GM12801 (cell line): ENCODE measurements around the gene PCSK6.

ENCODE experiments used
- TF ChIP-seq, protein P1 (sequence below): IDR thresholded peaks from one replicate; pipeline ENCODE4 v1.5.1; 2011; ENCODE audit warnings: control low read depth; ENCODE audit not compliant: insufficient read length; ENCODE audit errors: extremely low read depth

The PCSK6 gene

GRCh38 chr15:101497484-101498034, 8.1 kb upstream of the PCSK6 start:
- TF ChIP-seq, protein P1, sequence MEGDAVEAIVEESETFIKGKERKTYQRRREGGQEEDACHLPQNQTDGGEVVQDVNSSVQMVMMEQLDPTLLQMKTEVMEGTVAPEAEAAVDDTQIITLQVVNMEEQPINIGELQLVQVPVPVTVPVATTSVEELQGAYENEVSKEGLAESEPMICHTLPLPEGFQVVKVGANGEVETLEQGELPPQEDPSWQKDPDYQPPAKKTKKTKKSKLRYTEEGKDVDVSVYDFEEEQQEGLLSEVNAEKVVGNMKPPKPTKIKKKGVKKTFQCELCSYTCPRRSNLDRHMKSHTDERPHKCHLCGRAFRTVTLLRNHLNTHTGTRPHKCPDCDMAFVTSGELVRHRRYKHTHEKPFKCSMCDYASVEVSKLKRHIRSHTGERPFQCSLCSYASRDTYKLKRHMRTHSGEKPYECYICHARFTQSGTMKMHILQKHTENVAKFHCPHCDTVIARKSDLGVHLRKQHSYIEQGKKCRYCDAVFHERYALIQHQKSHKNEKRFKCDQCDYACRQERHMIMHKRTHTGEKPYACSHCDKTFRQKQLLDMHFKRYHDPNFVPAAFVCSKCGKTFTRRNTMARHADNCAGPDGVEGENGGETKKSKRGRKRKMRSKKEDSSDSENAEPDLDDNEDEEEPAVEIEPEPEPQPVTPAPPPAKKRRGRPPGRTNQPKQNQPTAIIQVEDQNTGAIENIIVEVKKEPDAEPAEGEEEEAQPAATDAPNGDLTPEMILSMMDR: no peak

- TF ChIP-seq, protein P1: no peak
These were observed 7.5 kb upstream of the PCSK6 start for GRCh38 chr15:101497017-101497416.

DNA sequence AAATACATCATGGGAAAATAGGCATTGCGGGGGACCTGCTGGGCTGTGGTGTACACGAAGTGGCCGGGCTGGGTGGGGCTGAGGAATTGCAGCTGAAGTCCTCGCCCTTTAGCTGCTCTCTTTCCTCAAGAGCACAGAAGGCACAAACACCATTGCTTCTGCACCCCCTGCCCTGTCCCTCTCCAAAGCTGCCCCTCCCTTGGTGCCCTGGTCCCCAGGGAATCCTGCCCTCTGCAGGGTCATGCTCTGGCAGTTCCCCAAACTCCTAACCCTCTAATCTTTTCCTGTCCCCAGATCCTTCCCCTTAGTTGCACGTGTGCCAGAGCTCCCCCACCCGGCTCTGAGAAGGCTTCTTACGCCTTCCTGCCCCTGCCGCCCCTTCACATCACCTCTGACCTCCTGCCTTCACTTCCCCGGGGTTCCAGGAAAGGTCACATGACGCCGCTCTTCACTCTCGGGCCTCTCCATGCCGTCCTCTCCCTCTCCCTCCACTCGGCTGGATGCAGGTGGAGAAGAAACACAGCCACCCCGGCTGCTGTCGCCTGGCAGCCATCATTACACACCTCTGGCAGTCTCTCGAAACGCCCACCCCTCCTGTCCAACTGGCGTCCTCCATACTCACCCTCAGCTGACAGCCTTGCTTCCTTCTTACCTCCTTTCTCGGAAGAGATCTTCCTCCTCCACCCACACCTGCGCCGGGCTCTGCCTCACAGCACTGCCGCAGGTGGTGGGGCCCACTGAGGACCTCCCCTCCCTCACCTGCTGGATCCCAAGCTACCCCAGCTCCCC, 6.9 kb upstream of the PCSK6 start:
- TF ChIP-seq, protein P1: no peak

DNA sequence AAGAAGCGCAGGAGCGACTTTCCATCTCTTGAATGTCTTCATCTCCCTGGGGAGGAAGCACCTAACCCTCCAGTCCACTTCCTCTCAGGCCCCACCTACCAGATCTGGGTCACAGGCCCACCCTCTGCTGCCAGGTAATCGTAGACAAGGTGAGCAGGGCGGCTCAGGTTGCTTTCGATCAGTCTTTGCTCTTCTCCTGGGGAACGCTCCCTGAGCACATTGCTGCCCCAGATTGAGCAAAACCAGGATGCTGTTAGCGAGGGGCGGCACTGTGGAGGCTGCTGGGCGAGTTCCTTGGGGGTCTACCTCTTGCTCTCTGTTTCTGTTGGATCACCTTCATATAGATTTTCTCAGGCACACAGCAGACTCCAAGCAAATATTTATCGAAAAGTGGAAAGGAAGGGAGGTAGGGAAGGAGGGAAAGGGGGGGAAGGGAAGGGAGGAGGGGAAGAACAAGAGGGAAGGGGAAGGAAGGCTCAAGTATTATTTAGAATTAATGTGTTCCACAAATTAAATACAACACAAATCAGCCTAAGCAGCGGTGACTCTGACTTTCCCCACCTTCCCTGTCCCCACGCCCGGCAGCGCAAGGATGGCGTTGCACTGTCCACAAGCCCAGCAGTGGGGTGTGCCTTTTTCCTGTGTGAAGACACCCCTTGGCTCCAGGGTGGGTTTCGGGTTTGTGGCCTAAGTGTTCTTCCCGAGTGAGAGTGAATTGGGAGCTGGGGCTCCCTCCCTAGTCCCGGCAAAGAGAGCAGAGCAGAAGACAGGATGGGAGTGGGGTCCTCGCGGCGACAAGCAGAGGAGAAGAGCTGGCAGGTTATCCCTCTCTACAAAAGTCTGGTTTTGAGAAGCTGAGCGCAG, 6.1 kb upstream of the PCSK6 start:
- TF ChIP-seq, protein P1: no peak

DNA sequence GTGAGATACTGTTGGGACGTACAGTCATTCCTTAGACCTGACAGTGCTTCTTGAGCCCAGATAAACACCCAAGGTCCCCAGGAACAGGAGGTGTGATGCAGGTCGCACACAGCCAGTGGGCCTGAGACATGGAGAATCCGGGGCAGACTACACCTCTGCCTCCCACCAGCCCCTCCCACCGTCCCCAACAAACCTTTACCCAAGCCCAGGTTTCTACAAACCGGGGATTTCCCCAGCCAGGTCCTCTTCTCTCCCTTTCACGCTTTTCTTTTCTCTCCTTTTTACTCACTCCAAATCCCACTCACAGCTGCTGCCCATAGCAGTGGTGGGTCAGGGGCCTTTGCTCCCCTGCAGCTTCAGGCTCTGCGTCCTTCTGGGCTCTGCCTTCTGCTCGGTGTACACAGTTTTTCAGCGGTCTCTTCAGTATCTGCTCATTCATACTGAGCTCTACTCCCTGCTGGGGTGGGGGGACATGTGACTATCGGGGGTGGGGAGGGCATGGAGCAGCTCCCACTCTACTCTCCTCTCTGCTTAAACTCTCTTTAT, 4.8 kb upstream of the PCSK6 start:
- TF ChIP-seq, protein P1: no peak

DNA sequence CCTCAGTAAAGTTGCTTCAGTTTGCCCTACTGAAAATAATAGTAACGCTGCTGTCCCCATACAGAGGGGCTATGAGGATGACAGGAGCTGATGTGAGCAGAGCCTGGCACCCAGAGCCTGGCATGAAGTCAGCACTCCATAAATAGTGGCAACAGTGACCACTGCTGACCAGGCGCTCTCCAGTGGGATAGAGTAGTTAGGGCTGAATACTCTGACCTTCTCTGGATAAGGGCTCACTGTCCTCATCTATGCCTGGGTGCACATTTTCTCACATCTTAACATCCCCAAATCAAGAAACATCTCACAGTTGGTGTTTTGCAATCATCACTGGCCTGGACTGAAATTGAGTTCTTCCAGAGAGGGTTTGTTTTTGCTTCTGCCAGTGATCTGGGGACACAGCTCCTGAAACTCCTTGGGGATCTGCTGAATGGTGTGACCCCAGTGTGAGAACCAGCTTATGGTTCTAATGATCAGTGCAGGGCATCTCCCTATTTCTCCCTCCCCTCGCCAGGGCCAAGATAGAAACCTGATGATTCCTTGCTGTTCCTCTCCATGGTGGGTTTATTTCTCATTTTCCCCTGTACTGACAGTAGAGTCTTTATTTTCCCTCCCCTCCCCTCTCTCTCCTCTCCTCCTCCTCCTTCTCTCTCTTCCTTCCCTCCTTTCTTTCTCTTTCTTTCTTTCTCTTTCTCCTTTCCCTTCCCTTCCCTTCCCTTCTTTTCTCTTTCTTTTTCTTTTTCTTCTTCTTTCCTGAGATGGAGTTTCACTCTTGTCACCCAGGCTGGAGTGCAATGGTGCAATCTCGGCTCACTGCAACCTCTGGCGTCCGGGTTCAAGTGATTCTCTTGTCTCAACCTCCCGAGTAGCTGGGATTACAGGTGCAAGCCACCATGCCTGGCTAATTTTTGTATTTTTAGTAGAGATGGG, 3.5 kb upstream of the PCSK6 start:
- TF ChIP-seq, protein P1: no peak
